Measurements from ENCODE around the gene DGKG.

The DGKG gene

DNA sequence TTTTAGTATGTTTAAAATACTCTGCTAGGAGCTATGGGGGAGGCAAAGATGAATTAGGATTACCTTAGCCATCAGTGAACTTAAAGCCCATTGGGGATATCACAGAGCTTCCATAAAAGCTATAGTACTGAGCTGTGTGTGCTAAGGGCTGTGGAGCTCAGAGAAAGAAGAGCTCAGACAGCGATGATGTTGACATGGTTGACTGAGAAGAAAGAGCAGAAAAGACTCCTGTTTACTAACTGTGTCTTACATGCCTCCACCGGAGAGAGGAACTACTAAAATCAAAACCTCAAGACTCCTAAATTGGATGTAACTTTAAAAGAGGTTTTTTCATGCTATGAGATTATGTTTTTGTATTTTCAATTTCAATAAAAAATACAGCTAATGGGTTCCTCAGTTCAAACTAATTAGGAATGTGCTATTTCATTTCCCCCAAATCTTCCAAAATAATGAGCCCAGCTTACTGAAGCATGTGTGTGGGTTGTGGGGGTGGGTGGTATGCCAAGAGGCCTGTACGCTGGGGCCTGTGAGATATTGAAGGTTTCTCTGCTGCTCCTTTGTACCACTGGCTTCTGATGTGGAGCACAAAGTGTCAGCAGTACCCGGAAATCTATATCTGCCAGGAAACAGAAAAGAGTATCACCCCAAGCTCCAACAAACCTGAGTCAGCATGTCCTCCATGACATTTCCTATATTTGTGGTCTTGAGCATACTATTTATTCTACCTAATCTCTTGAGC, 22.7 kb downstream of the DGKG start:
- Histone ChIP-seq H3K4me2 (ENCODE audit: low read length) (peak overlapping the region; percentile 20), H3K9me2 (replicated peaks; ENCODE audit: control insufficient read depth, low read length) (no peaks in the 10 kb centered on the region), H3F3A (ENCODE audit: control insufficient read depth, insufficient read depth) (no peaks in the 10 kb centered on the region), H3K27ac (ENCODE audit: low read depth, low read length) (no peak overlapping the region), H3K27me3 (ENCODE audit: control insufficient read depth, low read length) (no peaks in the 10 kb centered on the region; the same call in 1 of the 2 replicates), H3K9me3 (ENCODE audit: control insufficient read depth, insufficient read depth, low read length) (no peaks in the 10 kb centered on the region), H3K79me2 (ENCODE audit: control insufficient read depth, low read length) (no peaks in the 10 kb centered on the region), H4K20me1 (ENCODE audit: control insufficient read depth, insufficient read depth, low read depth, low read length) (no peaks in the 10 kb centered on the region), H3K4me1 (ENCODE audit: control insufficient read depth, low read length) (peaks cover 20% of the 10 kb centered on the region), H3K4me3 (ENCODE audit: low read length) (peak overlapping the region; percentile 0; the same call in 1 of the 2 replicates), H3K36me3 (ENCODE audit: control insufficient read depth, low read length) (no peaks in the 10 kb centered on the region)
- TF ChIP-seq, protein P1, sequence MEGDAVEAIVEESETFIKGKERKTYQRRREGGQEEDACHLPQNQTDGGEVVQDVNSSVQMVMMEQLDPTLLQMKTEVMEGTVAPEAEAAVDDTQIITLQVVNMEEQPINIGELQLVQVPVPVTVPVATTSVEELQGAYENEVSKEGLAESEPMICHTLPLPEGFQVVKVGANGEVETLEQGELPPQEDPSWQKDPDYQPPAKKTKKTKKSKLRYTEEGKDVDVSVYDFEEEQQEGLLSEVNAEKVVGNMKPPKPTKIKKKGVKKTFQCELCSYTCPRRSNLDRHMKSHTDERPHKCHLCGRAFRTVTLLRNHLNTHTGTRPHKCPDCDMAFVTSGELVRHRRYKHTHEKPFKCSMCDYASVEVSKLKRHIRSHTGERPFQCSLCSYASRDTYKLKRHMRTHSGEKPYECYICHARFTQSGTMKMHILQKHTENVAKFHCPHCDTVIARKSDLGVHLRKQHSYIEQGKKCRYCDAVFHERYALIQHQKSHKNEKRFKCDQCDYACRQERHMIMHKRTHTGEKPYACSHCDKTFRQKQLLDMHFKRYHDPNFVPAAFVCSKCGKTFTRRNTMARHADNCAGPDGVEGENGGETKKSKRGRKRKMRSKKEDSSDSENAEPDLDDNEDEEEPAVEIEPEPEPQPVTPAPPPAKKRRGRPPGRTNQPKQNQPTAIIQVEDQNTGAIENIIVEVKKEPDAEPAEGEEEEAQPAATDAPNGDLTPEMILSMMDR (IDR thresholded peaks at IDR 0.05; ENCODE audit: low read depth, low read length, poor library complexity, severe bottlenecking) = no peak
- TF ChIP-seq EZH2phosphoT487 (IDR thresholded peaks at IDR 0.05; ENCODE audit: borderline replicate concordance, low read length) = no peak

DNA sequence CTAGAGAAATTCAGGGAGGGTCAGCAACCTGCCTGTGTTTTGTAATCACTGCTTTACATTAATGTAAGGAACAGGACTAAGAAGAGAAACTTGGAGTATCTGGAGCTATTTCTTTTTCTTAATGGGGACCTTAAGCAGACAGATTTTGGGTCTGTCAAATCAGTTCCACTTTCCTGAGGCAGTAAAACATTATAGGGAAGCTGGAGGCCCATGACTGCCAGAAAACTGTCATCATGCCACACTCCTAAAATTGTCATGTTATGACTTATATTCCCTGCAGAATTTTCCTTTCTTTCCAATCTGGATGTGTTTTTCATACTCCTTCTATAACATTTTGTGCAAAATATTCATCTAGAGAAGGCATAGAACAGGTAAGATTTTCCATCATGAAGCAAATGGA, 28.8 kb downstream of the DGKG start:
- Histone ChIP-seq H3K79me2 (ENCODE audit: control insufficient read depth, low read length) (no peaks in the 10 kb centered on the region), H3K4me3 (ENCODE audit: low read length) (no peak overlapping the region), H3K27ac (ENCODE audit: low read depth, low read length) (no peak overlapping the region), H3F3A (ENCODE audit: control insufficient read depth, insufficient read depth) (no peaks in the 10 kb centered on the region), H3K9me2 (replicated peaks; ENCODE audit: control insufficient read depth, low read length) (no peaks in the 10 kb centered on the region), H3K36me3 (ENCODE audit: control insufficient read depth, low read length) (no peaks in the 10 kb centered on the region), H3K27me3 (ENCODE audit: control insufficient read depth, low read length) (peaks cover 4% of the 10 kb centered on the region; the same call in 1 of the 2 replicates), H3K9me3 (ENCODE audit: control insufficient read depth, insufficient read depth, low read length) (no peaks in the 10 kb centered on the region), H3K4me2 (ENCODE audit: low read length) (no peak overlapping the region), H3K4me1 (ENCODE audit: control insufficient read depth, low read length) (peaks cover 5% of the 10 kb centered on the region), H4K20me1 (ENCODE audit: control insufficient read depth, insufficient read depth, low read depth, low read length) (no peaks in the 10 kb centered on the region)
- TF ChIP-seq, protein P1 (IDR thresholded peaks at IDR 0.05; ENCODE audit: low read depth, low read length, poor library complexity, severe bottlenecking) = no peak
- no peak for TF ChIP-seq EZH2phosphoT487 (IDR thresholded peaks at IDR 0.05; ENCODE audit: borderline replicate concordance, low read length)

DNA sequence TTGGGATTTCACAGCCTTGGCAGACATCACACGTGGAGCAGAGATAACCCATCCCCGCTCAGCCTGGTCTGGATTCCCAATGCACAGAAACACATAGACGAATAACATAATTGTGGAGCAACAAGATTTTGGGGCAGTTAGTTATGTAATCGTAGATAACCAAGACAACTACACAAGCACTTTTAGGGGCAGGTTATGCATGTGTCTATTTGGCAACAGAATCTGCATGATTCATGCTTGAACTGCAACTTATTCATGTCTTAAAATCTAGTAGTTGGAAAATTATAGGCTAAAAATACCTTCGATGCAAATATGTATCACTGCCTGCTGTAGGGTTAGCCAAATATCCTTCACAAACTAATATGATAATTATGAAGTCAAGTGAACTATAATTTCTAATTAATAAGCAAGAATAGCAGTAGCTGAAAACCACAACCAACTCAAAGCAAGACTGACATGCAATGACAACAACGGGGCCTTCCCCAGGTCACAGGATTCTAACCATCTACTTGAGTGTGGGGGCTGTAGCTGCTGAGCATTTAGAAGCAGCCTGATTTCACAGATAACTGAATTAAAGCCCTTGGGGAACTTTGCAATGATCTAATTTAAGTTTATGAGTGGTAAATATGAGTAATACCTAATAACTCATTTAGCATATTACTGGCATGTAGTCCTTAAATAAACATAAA, 31.1 kb downstream of the DGKG start:
- Histone ChIP-seq H3K4me3 (ENCODE audit: low read length) (no peak overlapping the region), H3K9me3 (ENCODE audit: control insufficient read depth, insufficient read depth, low read length) (no peaks in the 10 kb centered on the region), H3F3A (ENCODE audit: control insufficient read depth, insufficient read depth) (no peaks in the 10 kb centered on the region), H4K20me1 (ENCODE audit: control insufficient read depth, insufficient read depth, low read depth, low read length) (no peaks in the 10 kb centered on the region), H3K79me2 (ENCODE audit: control insufficient read depth, low read length) (no peaks in the 10 kb centered on the region), H3K36me3 (ENCODE audit: control insufficient read depth, low read length) (no peaks in the 10 kb centered on the region), H3K27ac (ENCODE audit: low read depth, low read length) (no peak overlapping the region), H3K9me2 (replicated peaks; ENCODE audit: control insufficient read depth, low read length) (no peaks in the 10 kb centered on the region), H3K4me1 (ENCODE audit: control insufficient read depth, low read length) (peaks cover 5% of the 10 kb centered on the region), H3K4me2 (ENCODE audit: low read length) (no peak overlapping the region), H3K27me3 (ENCODE audit: control insufficient read depth, low read length) (0 out of 2 replicates have a peak, but pooled peaks cover 7% of the 10 kb centered on the region)
- TF ChIP-seq, protein P1 (IDR thresholded peaks at IDR 0.05; ENCODE audit: low read depth, low read length, poor library complexity, severe bottlenecking) = no peak
- no peak for TF ChIP-seq EZH2phosphoT487 (IDR thresholded peaks at IDR 0.05; ENCODE audit: borderline replicate concordance, low read length)
